ENCODE results near the gene OTUD6A.
"Not testable (repeated sequence)": the region's sequence is repeated elsewhere in the genome, so short reads cannot be mapped to it uniquely, and the experiment has no call there.

Gene OTUD6A

DNA sequence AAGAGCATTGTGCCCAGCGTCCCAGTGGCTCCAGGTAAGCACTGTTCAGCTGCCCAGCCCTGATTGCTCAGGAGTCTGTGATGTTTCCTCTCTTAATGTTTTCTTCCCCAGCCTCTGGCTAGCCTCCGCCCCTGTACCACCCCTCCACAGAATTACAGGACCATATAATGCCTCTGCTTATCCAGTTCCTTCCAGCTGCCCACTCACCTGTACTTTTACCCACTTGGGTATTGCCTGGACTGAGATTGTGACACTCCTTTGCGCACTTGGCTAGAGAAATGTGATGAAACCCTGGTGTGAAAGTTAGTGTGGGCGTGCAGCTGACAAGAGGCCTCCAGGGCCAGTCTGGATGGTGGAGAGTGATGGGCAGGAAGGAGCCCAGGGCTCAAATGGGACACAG lies 12.3 kb upstream of the OTUD6A start, which contains the start of gene AWAT2:
Gene AWAT2 (minus strand): TSS at position 14 of the 400 bp plus-strand sequence. CDS start 6 bp downstream, at position 8.
- no peak for DNase-seq

DNA sequence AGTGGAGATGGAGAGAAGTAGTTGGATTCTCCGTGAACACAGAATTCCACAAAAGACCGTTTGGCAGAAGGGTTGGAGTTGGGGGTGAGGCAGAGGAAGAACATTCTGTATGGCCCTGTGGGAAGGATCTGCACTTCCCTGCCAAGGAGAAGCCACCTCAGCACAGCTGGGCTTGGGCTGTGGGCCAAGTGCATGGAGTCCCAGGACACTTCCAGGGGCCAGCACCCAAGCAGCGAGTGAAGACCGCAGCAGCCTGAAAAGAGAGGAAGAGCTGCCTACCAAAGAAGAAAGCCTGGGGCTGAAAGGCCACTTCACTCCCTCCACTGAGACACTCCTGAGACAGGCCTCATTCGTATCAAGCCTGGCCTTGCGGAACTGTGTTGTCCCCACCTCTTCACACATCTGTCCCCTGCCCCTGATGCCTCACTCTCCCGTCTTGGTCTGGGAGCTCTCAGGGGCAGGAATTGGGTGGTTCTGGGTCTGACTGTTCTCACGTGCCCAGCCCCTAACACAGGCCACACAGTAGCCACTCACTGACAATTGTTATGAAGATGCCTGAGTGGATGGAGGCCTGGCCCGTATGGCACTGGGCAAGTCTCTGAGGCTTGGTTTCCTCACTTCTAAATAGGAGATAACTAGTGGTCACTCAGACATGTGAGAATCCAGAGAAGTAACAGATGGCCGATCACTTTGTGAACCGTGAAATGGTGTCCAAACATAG lies 9.2 kb upstream of the OTUD6A start:
- DNase-seq = no peak

DNA sequence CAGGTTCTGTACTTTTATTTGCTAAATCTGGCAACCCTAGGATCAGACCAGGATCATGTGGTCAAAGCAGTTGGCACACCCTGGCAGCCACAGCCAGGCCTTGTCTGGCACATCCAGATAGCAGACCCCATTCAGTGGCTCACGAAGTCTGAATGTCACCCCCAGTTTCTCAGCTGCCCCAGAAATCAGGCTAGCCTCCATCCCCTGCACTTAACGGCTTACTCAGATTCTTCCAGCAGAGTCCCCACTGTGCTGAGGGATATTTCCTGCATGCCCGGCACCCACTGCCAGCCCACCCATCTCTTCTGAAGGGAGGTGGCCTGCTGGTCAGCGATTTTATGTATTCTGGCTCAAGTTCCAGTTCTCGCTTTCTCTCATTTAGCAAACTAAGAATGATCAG lies 7.9 kb upstream of the OTUD6A start:
- no peak for DNase-seq

GRCh38 chrX:70062961-70063550 lies 799 bp downstream of the OTUD6A start:
- no peak for DNase-seq

GRCh38 chrX:70066646-70067045 lies 4.4 kb downstream of the OTUD6A start:
- DNase-seq = no peak

DNA sequence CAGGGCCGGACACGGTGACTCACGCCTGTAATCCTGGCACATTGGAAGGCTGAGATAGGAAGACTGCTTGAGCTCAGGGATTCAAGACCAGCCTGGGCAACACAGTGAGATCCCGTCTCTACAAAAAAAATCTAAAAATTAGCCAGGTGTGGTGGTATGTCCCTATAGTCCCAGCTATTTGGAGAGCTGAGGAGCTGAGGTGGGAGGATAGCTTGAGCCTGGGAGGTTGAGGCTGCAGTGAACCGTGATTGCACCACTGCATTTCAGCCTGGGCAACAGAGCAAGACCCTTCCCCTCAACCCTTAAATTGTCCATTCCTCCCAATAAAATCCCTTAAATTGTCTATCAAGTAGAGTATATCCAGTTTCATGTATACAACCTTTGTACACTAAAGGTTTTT lies 17.0 kb downstream of the OTUD6A start:
- DNase-seq = no peak

DNA sequence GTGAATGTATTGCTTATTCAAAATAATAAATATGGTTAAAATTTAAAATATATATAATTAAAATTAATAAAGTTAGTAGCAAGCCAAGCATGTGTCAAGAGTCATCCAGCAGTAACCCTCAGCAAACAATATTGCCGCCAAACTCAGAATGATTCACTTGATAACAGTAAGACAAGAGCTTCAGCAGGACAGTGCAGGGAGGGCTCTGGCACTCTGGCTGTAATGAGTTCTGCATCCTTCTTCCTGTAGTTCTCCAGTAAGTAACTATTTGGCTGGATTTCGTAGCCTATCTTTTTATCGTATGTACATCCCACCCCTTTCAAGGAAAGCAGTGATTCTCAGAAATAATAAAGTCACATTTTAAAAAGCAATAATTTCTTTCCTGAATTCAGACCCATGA lies 17.6 kb downstream of the OTUD6A start:
- no peak for DNase-seq

DNA sequence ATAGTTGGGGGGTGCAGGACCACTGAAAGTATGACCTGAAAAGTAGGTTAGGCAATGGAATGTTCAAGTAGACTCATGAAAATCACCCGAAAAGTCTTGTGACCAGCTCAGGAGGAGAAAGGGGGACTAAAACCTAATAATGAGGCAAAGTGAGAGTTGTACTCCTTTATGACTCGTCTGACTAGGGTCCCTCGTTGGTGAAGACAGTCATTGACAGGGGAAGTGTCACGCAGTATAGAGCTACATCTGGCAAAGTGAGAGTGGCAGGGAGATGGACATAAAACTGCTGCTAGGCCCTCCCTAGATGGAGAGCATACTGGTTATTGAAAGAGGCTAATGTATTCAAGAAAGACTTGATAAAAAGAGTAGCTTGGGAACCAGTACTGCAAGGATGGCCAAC lies 20.5 kb downstream of the OTUD6A start:
- no peak for DNase-seq

DNA sequence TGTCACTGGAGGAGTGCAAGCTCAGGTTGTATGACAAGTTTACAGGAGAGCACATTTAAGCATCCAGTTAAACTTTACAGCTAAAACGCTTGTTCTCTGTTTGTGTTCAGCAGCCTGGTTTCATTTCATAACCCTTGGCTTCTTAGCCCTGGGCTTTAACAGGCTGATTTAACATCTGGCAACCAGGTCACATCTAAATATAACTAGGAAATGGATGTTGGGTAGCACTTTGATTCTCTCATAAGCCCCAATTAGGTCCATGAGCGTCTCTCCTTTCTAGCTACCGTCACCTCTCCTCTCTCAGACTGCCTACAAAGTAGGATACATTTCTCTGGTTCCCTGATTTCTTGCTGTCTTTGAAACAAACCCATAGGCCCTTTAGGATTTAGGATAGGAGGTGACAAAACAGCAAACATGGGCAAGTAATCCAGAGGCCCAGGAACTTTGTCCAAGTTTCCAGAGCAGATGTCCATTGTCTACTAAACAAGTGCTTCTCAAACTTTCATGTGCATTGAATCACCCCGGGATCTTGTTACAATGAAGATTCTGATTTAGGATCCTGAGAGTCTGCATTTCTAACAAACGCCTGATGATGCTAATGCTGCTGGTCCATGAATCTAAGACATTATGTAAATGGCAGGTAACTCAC lies 22.5 kb downstream of the OTUD6A start:
- no peak for DNase-seq

DNA sequence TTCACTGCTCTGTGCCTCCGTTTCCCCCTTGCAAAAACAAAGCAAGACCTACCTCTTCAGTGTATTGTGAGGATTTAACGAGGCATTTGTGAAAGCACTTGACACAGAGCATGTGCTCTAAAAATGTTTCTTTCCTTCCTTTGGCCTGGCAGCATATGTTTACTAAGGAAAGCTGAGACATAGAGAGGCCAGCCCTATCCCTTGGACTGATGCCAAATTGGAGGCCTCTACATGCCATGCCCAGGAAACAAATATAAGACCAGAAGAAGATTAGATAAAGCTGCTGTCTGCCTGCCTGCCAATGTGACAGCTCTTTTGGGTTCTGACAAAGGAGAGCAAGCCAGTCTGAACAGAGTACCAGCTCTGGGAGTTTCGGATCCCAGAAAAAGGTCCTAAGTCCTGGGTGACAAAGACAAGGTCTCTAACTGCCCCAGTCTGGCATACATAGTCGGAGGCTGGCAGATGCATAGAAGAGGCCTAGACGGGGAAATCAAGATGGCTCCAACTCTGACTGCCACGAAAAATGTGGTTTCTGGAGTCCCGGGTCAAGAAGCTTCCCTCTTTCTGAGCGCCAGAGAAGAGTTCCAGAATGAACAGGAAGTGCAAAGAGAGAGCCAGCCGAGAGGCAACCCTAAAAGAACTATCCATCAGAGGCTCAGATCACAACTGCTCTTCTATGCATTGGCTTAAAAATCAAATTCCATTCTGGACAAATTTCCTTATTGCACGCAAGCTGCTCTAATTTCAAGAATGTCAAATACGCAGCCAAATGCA lies 25.8 kb downstream of the OTUD6A start:
- no peak for DNase-seq

DNA sequence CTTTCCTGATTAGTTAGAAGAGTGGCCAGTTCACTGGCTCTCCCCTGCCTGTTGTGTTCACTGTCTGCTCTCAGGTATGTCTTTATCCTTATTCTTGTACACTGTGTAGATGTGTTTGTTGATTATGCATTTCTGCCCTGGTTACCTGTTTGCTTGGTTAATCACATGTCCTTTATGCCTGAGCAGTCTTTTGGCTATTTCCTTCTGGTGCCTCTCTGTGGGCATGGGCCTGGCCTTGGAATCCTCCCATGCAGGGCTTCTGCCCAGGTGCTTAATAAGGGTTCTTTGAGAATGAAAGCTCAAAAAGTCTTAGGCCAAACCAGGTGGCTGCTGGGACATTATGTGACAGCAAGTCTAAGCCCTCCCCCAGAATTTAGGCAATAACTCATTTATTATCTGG lies 26.5 kb downstream of the OTUD6A start:
- DNase-seq = no peak

GRCh38 chrX:70089604-70090297 lies 27.5 kb downstream of the OTUD6A start:
- no peak for DNase-seq

DNA sequence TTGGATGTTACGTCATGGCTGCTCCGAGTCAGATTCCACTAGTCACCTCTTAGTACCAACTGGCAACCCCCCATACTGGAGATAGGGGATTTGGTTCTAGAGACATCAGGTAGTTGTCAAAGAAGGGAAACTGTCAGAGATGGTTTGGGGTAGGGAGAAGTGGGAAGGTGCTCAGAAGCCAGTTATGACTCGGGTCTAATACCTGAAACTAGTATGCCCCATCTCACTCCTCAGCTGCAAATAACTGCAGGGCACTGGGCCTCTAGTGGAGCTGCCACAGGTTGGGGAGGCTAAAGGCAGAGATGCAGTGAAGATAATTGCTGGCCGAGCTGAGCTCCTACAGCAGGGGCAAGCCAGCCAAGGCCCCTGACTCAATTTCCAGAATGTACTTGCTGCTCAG lies 30.0 kb downstream of the OTUD6A start:
- no peak for DNase-seq

- no peak for DNase-seq
These were observed 33.8 kb downstream of the OTUD6A start for GRCh38 chrX:70096052-70096451.

DNA sequence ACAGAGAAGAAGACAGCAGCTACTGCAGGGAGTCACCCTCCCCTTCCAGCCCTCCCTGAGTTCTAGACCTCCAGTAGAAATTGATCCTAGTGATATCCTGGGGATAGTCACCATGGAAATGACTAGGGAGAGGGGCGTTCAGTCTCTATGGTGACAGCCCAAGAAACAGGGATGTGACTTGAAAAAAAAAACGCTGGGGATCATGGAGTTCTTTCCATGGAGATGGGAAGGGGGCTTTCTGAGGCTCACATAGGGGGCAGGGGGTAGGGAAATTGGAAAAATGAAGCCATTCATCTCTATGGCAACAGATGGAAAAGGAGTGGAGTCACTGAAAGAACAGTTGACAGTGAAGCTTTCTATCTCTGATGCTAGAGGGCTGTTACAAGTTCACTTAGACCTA lies 43.0 kb downstream of the OTUD6A start:
- DNase-seq = no peak

DNA sequence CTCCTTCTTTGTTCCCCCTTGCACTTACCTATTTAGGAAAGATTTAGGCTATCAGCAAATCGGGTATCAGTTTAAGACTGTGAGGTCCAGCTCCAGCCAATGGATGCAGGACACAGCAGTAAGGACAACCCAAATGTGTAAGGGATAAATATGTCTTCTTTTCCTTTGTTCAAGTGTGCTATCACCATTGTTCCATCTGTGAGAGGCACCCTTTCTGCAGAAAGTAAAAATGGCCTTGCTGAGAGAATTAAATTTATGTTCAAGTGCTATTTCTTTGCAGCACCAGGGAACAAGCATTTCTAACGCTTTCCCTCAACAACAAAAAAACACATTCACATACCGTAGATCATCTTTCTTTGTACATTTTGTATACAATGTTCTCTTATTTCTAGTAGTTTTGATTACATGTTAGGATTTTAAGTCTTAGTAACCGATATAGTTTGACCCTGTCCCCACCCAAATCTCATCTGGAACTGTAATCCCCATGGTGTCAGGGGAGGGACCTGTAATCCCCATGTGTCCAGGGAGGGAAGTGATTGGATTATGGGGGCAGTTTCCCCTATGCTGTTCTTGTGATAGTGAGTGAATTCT lies 49.3 kb downstream of the OTUD6A start:
- DNase-seq = not testable (repeated sequence)
